HEK293 (cell line): ENCODE measurements around the gene HLF.

Source experiments
- CTCF ChIA-PET: fragments of 350-600 bp; formaldehyde crosslinking; extraction: SDS; loops from one replicate; lab custom pipeline; 2021; ENCODE audit warnings: antibody characterized with exemption; lab: Yijun Ruan, JAX
- POLR2A ChIA-PET: fragments of 300-600 bp; formaldehyde crosslinking; extraction: SDS; loops from one replicate; lab custom pipeline; 2020; ENCODE audit warnings: antibody characterized with exemption, inconsistent platforms; lab: Yijun Ruan, JAX
- H3K27ac ChIP-seq: fragments of 200-500 bp; sonication (Bioruptor generic); 2 replicates; pipeline ENCODE4 v1.5.1; 2014; ENCODE audit warnings: low read depth, low read length, control low read depth, inconsistent platforms; ENCODE audit errors: extremely low read depth
- H3K36me3 ChIP-seq, 2 experiments: fragments of 200-500 bp in 1 of 2; sonication (Bioruptor generic) in 1 of 2; 1 replicate in 1 of 2; 2 replicates in 1 of 2; pipeline ENCODE4 v1.5.1; 2014 to 2017; ENCODE audit warnings: inconsistent platforms in 2 of 2, low read length in 2 of 2; ENCODE audit not compliant: control insufficient read depth in 2 of 2, insufficient read depth in 1 of 2
- H3K4me1 ChIP-seq: fragments of 200-500 bp; sonication (Bioruptor generic); 2 replicates; pipeline ENCODE4 v1.5.1; 2014; ENCODE audit warnings: mild to moderate bottlenecking, low read length, inconsistent platforms; ENCODE audit not compliant: control insufficient read depth, insufficient read depth
- H3K4me3 ChIP-seq: 2 replicates; pipeline ENCODE4 v1.5.1; 2011; ENCODE audit warnings: low read depth, mild to moderate bottlenecking, control low read depth, low read length, moderate library complexity
- H3K9me3 ChIP-seq: fragments of 200-500 bp; sonication (Bioruptor generic); 2 replicates; pipeline ENCODE4 v1.5.1; 2014; ENCODE audit warnings: low read depth, low read length, inconsistent platforms; ENCODE audit not compliant: control insufficient read depth, insufficient read depth
- FEZF1 ChIP-seq: fragments of 450-650 bp; formaldehyde crosslinking; IDR thresholded peaks from 2 replicates; pipeline ENCODE4 v1.5.1; 2016; ENCODE audit warnings: missing biosample characterization, missing genetic modification characterization
- IKZF3 ChIP-seq: fragments of 450-650 bp; IDR thresholded peaks from 2 replicates; pipeline ENCODE4 v1.5.0; 2018; ENCODE audit warnings: missing biosample characterization, mild to moderate bottlenecking, missing genetic modification characterization, moderate library complexity
- PRDM1 ChIP-seq: fragments of 450-650 bp; formaldehyde crosslinking; IDR thresholded peaks from 2 replicates; pipeline ENCODE4; 2016; ENCODE audit warnings: missing biosample characterization, missing genetic modification characterization
- ZBTB20 ChIP-seq: fragments of 450-650 bp; formaldehyde crosslinking; IDR thresholded peaks from 2 replicates; pipeline ENCODE4 v1.5.1; 2016; ENCODE audit warnings: missing biosample characterization, missing genetic modification characterization
- ZBTB26 ChIP-seq: fragments of 450-650 bp; formaldehyde crosslinking; optimal IDR thresholded peaks from 2 replicates; pipeline ENCODE3; 2016; ENCODE audit warnings: missing biosample characterization, mild to moderate bottlenecking, missing genetic modification characterization
- ZBTB7A ChIP-seq: fragments of 450-650 bp; formaldehyde crosslinking; IDR thresholded peaks from 2 replicates; pipeline ENCODE4 v1.5.1; 2016; ENCODE audit warnings: low read depth, missing biosample characterization, missing genetic modification characterization
- ZNF114 ChIP-seq: fragments of 450-650 bp; formaldehyde crosslinking; IDR thresholded peaks from 2 replicates; pipeline ENCODE4 v1.5.0; 2017; ENCODE audit warnings: missing biosample characterization, missing genetic modification characterization
- ZNF398 ChIP-seq: fragments of 450-650 bp; formaldehyde crosslinking; IDR thresholded peaks from 2 replicates; pipeline ENCODE4 v1.5.1; 2017; ENCODE audit warnings: missing biosample characterization, missing genetic modification characterization
- ZNF48 ChIP-seq: fragments of 450-650 bp; formaldehyde crosslinking; IDR thresholded peaks from 2 replicates; pipeline ENCODE4 v1.5.1; 2016; ENCODE audit warnings: missing biosample characterization, missing genetic modification characterization
- ZNF560 ChIP-seq: fragments of 450-650 bp; formaldehyde crosslinking; IDR thresholded peaks from 2 replicates; pipeline ENCODE4 v1.5.1; 2017; ENCODE audit warnings: missing biosample characterization, missing genetic modification characterization, borderline replicate concordance
- ZNF639 ChIP-seq: fragments of 450-650 bp; formaldehyde crosslinking; IDR thresholded peaks from 2 replicates; pipeline ENCODE4 v1.5.1; 2016; ENCODE audit warnings: missing biosample characterization, missing genetic modification characterization
- ZNF776 ChIP-seq: fragments of 450-650 bp; formaldehyde crosslinking; IDR thresholded peaks from 2 replicates; pipeline ENCODE4 v1.5.0; 2017; ENCODE audit warnings: missing biosample characterization, missing genetic modification characterization, borderline replicate concordance
- ZNF837 ChIP-seq: fragments of 450-650 bp; formaldehyde crosslinking; IDR thresholded peaks from 2 replicates; pipeline ENCODE4 v1.5.1; 2016; ENCODE audit warnings: missing biosample characterization, missing genetic modification characterization
- TF ChIP-seq, protein P1 (sequence below): fragments of 450-650 bp; formaldehyde crosslinking; IDR thresholded peaks from 2 replicates; pipeline ENCODE4 v1.5.0; 2017; ENCODE audit warnings: missing biosample characterization, missing genetic modification characterization, borderline replicate concordance
- TF ChIP-seq, protein P2 (sequence below): fragments of 450-650 bp; formaldehyde crosslinking; IDR thresholded peaks from 2 replicates; pipeline ENCODE4 v1.5.1; 2016; ENCODE audit warnings: missing biosample characterization, missing genetic modification characterization
- TF ChIP-seq, protein P3 (sequence below): fragments of 450-650 bp; formaldehyde crosslinking; IDR thresholded peaks from 2 replicates; pipeline ENCODE4 v1.5.1; 2016; ENCODE audit warnings: missing biosample characterization, missing genetic modification characterization
- TF ChIP-seq, protein P4 (sequence below): fragments of 450-650 bp; formaldehyde crosslinking; IDR thresholded peaks from 2 replicates; pipeline ENCODE4 v1.5.1; 2017; ENCODE audit warnings: missing biosample characterization, missing genetic modification characterization

Gene HLF

GRCh38 chr17:55316499-55316898 lies 51.7 kb downstream of the HLF start:
- ChIA-PET CTCF (interaction anchor here (0.8 kb wide), 1 partner anchor 32 kb away, joined by 3 read pairs; no protein-coding TSS in a partner anchor), POLR2A (no interaction called here)
- H3K9me3 ChIP-seq: no peaks in the 10 kb centered on the region

More at GRCh38 chr17:55316499-55316898, 51.7 kb downstream of the HLF start:
- no peak for TF ChIP-seq ZBTB20 (tag by site-specific recombination)
- no peak for TF ChIP-seq ZNF114 (tag by site-specific recombination)
- TF ChIP-seq ZBTB7A: no peak
- no peak for TF ChIP-seq IKZF3 (tag by site-specific recombination)
- TF ChIP-seq ZNF837 (tag by site-specific recombination): no peak
- TF ChIP-seq, protein P1, sequence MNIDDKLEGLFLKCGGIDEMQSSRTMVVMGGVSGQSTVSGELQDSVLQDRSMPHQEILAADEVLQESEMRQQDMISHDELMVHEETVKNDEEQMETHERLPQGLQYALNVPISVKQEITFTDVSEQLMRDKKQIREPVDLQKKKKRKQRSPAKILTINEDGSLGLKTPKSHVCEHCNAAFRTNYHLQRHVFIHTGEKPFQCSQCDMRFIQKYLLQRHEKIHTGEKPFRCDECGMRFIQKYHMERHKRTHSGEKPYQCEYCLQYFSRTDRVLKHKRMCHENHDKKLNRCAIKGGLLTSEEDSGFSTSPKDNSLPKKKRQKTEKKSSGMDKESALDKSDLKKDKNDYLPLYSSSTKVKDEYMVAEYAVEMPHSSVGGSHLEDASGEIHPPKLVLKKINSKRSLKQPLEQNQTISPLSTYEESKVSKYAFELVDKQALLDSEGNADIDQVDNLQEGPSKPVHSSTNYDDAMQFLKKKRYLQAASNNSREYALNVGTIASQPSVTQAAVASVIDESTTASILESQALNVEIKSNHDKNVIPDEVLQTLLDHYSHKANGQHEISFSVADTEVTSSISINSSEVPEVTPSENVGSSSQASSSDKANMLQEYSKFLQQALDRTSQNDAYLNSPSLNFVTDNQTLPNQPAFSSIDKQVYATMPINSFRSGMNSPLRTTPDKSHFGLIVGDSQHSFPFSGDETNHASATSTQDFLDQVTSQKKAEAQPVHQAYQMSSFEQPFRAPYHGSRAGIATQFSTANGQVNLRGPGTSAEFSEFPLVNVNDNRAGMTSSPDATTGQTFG (tag by site-specific recombination): no peak
- TF ChIP-seq ZNF48 (tag by site-specific recombination): no peak
- no peak for TF ChIP-seq ZNF560 (tag by site-specific recombination)
- TF ChIP-seq, protein P2, sequence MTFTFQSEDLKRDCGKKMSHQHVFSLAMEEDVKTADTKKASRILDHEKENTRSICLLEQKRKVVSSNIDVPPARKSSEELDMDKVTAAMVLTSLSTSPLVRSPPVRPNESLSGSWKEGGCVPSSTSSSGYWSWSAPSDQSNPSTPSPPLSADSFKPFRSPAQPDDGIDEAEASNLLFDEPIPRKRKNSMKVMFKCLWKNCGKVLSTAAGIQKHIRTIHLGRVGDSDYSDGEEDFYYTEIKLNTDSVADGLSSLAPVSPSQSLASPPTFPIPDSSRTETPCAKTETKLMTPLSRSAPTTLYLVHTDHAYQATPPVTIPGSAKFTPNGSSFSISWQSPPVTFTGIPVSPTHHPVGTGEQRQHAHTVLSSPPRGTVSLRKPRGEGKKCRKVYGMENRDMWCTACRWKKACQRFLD (tag by site-specific recombination): no peak
- no peak for TF ChIP-seq ZBTB26 (tag by site-specific recombination)
- no peak for TF ChIP-seq ZNF639 (tag by site-specific recombination)
- TF ChIP-seq ZNF398 (tag by site-specific recombination): no peak
- TF ChIP-seq, protein P3, sequence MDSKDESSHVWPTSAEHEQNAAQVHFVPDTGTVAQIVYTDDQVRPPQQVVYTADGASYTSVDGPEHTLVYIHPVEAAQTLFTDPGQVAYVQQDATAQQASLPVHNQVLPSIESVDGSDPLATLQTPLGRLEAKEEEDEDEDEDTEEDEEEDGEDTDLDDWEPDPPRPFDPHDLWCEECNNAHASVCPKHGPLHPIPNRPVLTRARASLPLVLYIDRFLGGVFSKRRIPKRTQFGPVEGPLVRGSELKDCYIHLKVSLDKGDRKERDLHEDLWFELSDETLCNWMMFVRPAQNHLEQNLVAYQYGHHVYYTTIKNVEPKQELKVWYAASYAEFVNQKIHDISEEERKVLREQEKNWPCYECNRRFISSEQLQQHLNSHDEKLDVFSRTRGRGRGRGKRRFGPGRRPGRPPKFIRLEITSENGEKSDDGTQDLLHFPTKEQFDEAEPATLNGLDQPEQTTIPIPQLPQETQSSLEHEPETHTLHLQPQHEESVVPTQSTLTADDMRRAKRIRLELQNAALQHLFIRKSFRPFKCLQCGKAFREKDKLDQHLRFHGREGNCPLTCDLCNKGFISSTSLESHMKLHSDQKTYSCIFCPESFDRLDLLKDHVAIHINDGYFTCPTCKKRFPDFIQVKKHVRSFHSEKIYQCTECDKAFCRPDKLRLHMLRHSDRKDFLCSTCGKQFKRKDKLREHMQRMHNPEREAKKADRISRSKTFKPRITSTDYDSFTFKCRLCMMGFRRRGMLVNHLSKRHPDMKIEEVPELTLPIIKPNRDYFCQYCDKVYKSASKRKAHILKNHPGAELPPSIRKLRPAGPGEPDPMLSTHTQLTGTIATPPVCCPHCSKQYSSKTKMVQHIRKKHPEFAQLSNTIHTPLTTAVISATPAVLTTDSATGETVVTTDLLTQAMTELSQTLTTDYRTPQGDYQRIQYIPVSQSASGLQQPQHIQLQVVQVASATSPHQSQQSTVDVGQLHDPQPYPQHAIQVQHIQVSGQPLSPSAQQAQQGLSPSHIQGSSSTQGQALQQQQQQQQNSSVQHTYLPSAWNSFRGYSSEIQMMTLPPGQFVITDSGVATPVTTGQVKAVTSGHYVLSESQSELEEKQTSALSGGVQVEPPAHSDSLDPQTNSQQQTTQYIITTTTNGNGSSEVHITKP (tag by site-specific recombination): no peak
- TF ChIP-seq FEZF1 (tag by site-specific recombination): no peak
- TF ChIP-seq PRDM1 (tag by site-specific recombination): no peak
- TF ChIP-seq, protein P4, sequence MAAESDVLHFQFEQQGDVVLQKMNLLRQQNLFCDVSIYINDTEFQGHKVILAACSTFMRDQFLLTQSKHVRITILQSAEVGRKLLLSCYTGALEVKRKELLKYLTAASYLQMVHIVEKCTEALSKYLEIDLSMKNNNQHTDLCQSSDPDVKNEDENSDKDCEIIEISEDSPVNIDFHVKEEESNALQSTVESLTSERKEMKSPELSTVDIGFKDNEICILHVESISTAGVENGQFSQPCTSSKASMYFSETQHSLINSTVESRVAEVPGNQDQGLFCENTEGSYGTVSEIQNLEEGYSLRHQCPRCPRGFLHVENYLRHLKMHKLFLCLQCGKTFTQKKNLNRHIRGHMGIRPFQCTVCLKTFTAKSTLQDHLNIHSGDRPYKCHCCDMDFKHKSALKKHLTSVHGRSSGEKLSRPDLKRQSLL (tag by site-specific recombination): no peak
- TF ChIP-seq ZNF776: no peak
- no peaks in the 10 kb centered on the region for H3K36me3 ChIP-seq
- no peak overlapping the region for H3K4me3 ChIP-seq
- H3K4me1 ChIP-seq: no peaks in the 10 kb centered on the region
- no peak overlapping the region for H3K27ac ChIP-seq
